Neural progenitor cell (in vitro differentiated cells): ENCODE measurements around the gene HLA-DMB.

Experiments
- EZH2 ChIP-seq: fragments of 200-600 bp; sonication (generic); IDR thresholded peaks from 2 replicates; pipeline ENCODE4 v1.6.1; 2017; ENCODE audit warnings: antibody characterized with exemption, mild to moderate bottlenecking, moderate library complexity
- TF ChIP-seq, protein P1 (sequence below): fragments of 200-600 bp; sonication (generic); IDR thresholded peaks from 2 replicates; pipeline ENCODE4 v1.5.1; 2017; ENCODE audit warnings: antibody characterized with exemption, mild to moderate bottlenecking

DNA sequence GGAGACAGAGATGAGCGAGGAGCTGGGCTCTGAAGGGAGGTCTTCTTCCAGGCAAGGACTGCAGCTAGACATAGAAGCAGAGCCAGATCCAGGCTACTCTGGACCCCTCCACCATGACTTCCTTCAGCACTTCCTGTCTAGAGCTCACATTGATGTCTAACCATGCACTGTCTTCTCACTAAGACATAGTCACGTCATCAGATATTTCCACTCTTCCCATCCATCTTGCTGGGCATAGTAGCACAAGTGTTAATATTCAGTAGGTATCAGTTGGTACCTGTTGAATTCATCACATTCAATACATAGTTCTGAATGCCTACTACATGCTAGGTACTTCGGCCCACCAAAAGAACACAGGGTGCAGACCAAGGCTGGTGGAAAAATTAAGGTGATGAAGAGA is 9.2 kb upstream of the HLA-DMB start:
- TF ChIP-seq, protein P1, sequence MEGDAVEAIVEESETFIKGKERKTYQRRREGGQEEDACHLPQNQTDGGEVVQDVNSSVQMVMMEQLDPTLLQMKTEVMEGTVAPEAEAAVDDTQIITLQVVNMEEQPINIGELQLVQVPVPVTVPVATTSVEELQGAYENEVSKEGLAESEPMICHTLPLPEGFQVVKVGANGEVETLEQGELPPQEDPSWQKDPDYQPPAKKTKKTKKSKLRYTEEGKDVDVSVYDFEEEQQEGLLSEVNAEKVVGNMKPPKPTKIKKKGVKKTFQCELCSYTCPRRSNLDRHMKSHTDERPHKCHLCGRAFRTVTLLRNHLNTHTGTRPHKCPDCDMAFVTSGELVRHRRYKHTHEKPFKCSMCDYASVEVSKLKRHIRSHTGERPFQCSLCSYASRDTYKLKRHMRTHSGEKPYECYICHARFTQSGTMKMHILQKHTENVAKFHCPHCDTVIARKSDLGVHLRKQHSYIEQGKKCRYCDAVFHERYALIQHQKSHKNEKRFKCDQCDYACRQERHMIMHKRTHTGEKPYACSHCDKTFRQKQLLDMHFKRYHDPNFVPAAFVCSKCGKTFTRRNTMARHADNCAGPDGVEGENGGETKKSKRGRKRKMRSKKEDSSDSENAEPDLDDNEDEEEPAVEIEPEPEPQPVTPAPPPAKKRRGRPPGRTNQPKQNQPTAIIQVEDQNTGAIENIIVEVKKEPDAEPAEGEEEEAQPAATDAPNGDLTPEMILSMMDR: no peak
- TF ChIP-seq EZH2: no peak
